Mesothelial cell of epicardium (in vitro differentiated cells): ENCODE measurements around the gene BTNL8. TPM values are rescaled to one million over a fixed set of nuclear protein-coding genes. Genes with fewer than 3 reads are reported as not detected.
"Not testable (repeated sequence)": the region's sequence is repeated elsewhere in the genome, so short reads cannot be mapped to it uniquely, and the experiment has no call there.

ENCODE experiments used
- DNase-seq, 2 experiments: peaks; one replicate each; pipeline ENCODE4 v3.0.0; 2021; ENCODE audit warnings: low spot score in 2 of 2; ENCODE audit not compliant: unreplicated experiment in 2 of 2
- H3K27ac Mint-ChIP-seq: 2 replicates; pipeline ENCODE4 v1.8.0; 2021; ENCODE audit warnings: mixed read lengths
- H3K27me3 Mint-ChIP-seq: 2 replicates; pipeline ENCODE4 v1.8.0; 2021; ENCODE audit warnings: low read depth, mixed read lengths
- H3K36me3 Mint-ChIP-seq: 2 replicates; pipeline ENCODE4 v1.8.0; 2021; ENCODE audit warnings: mixed read lengths
- H3K4me1 Mint-ChIP-seq: 2 replicates; pipeline ENCODE4 v1.8.0; 2021; ENCODE audit warnings: mixed read lengths
- H3K4me3 Mint-ChIP-seq: 2 replicates; pipeline ENCODE4 v1.8.0; 2021; ENCODE audit warnings: mild to moderate bottlenecking, moderate library complexity, mixed read lengths
- H3K9me3 Mint-ChIP-seq: 2 replicates; pipeline ENCODE4 v1.8.0; 2021; ENCODE audit warnings: mixed read lengths
- CTCF ChIP-seq: fragments of 200-600 bp; sonication (generic); IDR thresholded peaks from one replicate; pipeline ENCODE4 v1.5.0; 2021; ENCODE audit warnings: antibody characterized with exemption; ENCODE audit not compliant: unreplicated experiment
- total RNA-seq: library from RNA; stranded (reverse); gene quantifications from 3 replicates; pipeline ENCODE4 v1.2.1, GENCODE V29; 2021

Gene BTNL8
- total RNA-seq, 1 donor from 2014 or later = not detected

GRCh38 chr5:180889381-180889780 is 9.6 kb upstream of the BTNL8 start:
- Mint-ChIP-seq H3K27me3 (peaks cover 65% of the 10 kb centered on the region), H3K36me3 (no peaks in the 10 kb centered on the region), H3K9me3 (peaks cover 14% of the 10 kb centered on the region), H3K4me1 (no peaks in the 10 kb centered on the region), H3K27ac (no peak overlapping the region), H3K4me3 (no peak overlapping the region)
- TF ChIP-seq CTCF = no peak
- no peak for DNase-seq

- not testable (repeated sequence) for H3K27ac Mint-ChIP-seq, DNase-seq, H3K4me1 Mint-ChIP-seq, H3K4me3 Mint-ChIP-seq, H3K36me3 Mint-ChIP-seq
- H3K27me3 Mint-ChIP-seq = peaks cover 38% of the 10 kb centered on the region
- H3K9me3 Mint-ChIP-seq = peaks cover 22% of the 10 kb centered on the region
Observed at GRCh38 chr5:180895330-180895729, 3.6 kb upstream of the BTNL8 start.

- Mint-ChIP-seq H3K27me3 (no peaks in the 10 kb centered on the region), H3K4me3 (no peak overlapping the region), H3K4me1 (no peaks in the 10 kb centered on the region), H3K27ac (no peak overlapping the region), H3K36me3 (no peaks in the 10 kb centered on the region), H3K9me3 (peaks cover 11% of the 10 kb centered on the region)
- TF ChIP-seq CTCF = no peak
- DNase-seq = no peak
Observed at GRCh38 chr5:180900178-180900577, 1.2 kb downstream of the BTNL8 start.

GRCh38 chr5:180901319-180902009 is 2.5 kb downstream of the BTNL8 start:
- Mint-ChIP-seq H3K36me3 (no peaks in the 10 kb centered on the region), H3K4me1 (no peaks in the 10 kb centered on the region), H3K27me3 (no peaks in the 10 kb centered on the region), H3K4me3 (no peak overlapping the region), H3K27ac (no peak overlapping the region), H3K9me3 (peaks cover 8% of the 10 kb centered on the region)
- no peak for DNase-seq
- no peak for TF ChIP-seq CTCF

GRCh38 chr5:180908400-180908799 is 9.4 kb downstream of the BTNL8 start:
- H3K36me3 Mint-ChIP-seq = no peaks in the 10 kb centered on the region
- peaks cover 21% of the 10 kb centered on the region for H3K4me1 Mint-ChIP-seq
- no peak for TF ChIP-seq CTCF
- no peaks in the 10 kb centered on the region for H3K9me3 Mint-ChIP-seq
- no peak overlapping the region for H3K27ac Mint-ChIP-seq
- no peak for DNase-seq
- no peaks in the 10 kb centered on the region for H3K27me3 Mint-ChIP-seq
- H3K4me3 Mint-ChIP-seq = no peak overlapping the region

- peaks cover 21% of the 10 kb centered on the region for H3K4me1 Mint-ChIP-seq
- H3K27me3 Mint-ChIP-seq = no peaks in the 10 kb centered on the region
- no peaks in the 10 kb centered on the region for H3K36me3 Mint-ChIP-seq
- no peaks in the 10 kb centered on the region for H3K9me3 Mint-ChIP-seq
- no peak for DNase-seq
- no peak overlapping the region for H3K4me3 Mint-ChIP-seq
- H3K27ac Mint-ChIP-seq = no peak overlapping the region
- TF ChIP-seq CTCF = no peak
Observed at GRCh38 chr5:180908998-180909731, 10.2 kb downstream of the BTNL8 start.
